K562 (cell line): ENCODE results near the gene CNPY3. TPM values are rescaled to one million over a fixed set of nuclear protein-coding genes. Genes with fewer than 3 reads are reported as not detected.

Experiments
- CREB3 ChIP-seq: fragments of 450-650 bp; conservative IDR thresholded peaks from 2 replicates; pipeline ENCODE4 v1.6.1; 2016; ENCODE audit warnings: missing genetic modification characterization, low read depth, mild to moderate bottlenecking, missing compliant biosample characterization, moderate library complexity
- ETV5 ChIP-seq: sonication (generic); formaldehyde crosslinking; IDR thresholded peaks from 2 replicates; pipeline ENCODE4 v1.4.0; 2020; ENCODE audit warnings: low read depth, mild to moderate bottlenecking, missing genetic modification reagents
- FOXA3 ChIP-seq, 2 experiments: fragments of 450-650 bp in 1 of 2; sonication (generic) in 1 of 2; formaldehyde crosslinking; IDR thresholded peaks in 1 of 2; conservative IDR thresholded peaks in 1 of 2; 2 replicates each; pipeline versions ENCODE4 v1.4.0 to v1.8.0; 2020 to 2022; ENCODE audit warnings: mild to moderate bottlenecking in 2 of 2, missing genetic modification reagents in 1 of 2
- GTF2B ChIP-seq: IDR thresholded peaks from 2 replicates; pipeline ENCODE4 v1.6.1; 2011; ENCODE audit not compliant: insufficient read length; ENCODE audit errors: extremely low read depth
- HDAC6 ChIP-seq: IDR thresholded peaks from 2 replicates; pipeline ENCODE4 v1.6.1; 2012; ENCODE audit warnings: low read depth, mild to moderate bottlenecking, control low read depth, inconsistent platforms, low read length, moderate library complexity
- HMG20A ChIP-seq: fragments of 450-650 bp; formaldehyde crosslinking; conservative IDR thresholded peaks from 2 replicates; pipeline ENCODE4 v1.4.0; 2020; ENCODE audit warnings: mild to moderate bottlenecking, mixed read lengths
- HNRNPH1 ChIP-seq: fragments of 200-400 bp; formaldehyde crosslinking; optimal IDR thresholded peaks from 2 replicates; pipeline ENCODE3; 2017; ENCODE audit warnings: low read depth, mild to moderate bottlenecking, low read length, moderate library complexity
- MBD2 ChIP-seq: sonication (generic); IDR thresholded peaks from 2 replicates; pipeline ENCODE4 v1.6.1; 2016; ENCODE audit warnings: low read depth, borderline replicate concordance
- MEF2D ChIP-seq: conservative IDR thresholded peaks from 2 replicates; pipeline ENCODE4 v1.6.1; 2016; ENCODE audit warnings: low read depth, missing genetic modification characterization, missing compliant biosample characterization
- MTA2 ChIP-seq: fragments of 450-650 bp; IDR thresholded peaks from 2 replicates; pipeline ENCODE4 v1.6.1; 2016; ENCODE audit warnings: low read depth
- MYBL2 ChIP-seq, 2 experiments: fragments of 450-650 bp in 1 of 2; sonication (generic) in 1 of 2; formaldehyde crosslinking in 1 of 2; IDR thresholded peaks; 2 replicates each; pipeline versions ENCODE4 v1.6.1 to v1.8.1; 2017 to 2022; ENCODE audit warnings: borderline replicate concordance in 1 of 2, inconsistent platforms in 1 of 2, low read depth in 1 of 2, mild to moderate bottlenecking in 1 of 2, missing genetic modification reagents in 1 of 2, moderate library complexity in 1 of 2
- NR4A1 ChIP-seq, 2 experiments: fragments of 250-450 bp in 1 of 2; fragments of 450-650 bp in 1 of 2; sonication (Bioruptor Pico) in 1 of 2; IDR thresholded peaks; 2 replicates each; pipeline versions ENCODE4 v1.4.0 to v1.6.1; 2016 to 2020; ENCODE audit warnings: mild to moderate bottlenecking in 2 of 2, missing compliant biosample characterization in 1 of 2, missing genetic modification characterization in 1 of 2, moderate library complexity in 1 of 2
- OTX1 ChIP-seq: fragments of 450-650 bp; formaldehyde crosslinking; IDR thresholded peaks from 2 replicates; pipeline ENCODE4 v1.4.0; 2022; ENCODE audit warnings: mild to moderate bottlenecking
- SLC30A9 ChIP-seq: fragments of 250-450 bp; sonication (Bioruptor Pico); IDR thresholded peaks from 2 replicates; pipeline ENCODE4 v1.8.0; 2022; ENCODE audit warnings: mild to moderate bottlenecking, moderate library complexity
- TAF7 ChIP-seq: fragments of 450-650 bp; IDR thresholded peaks from 2 replicates; pipeline ENCODE4 v1.6.1; 2016; ENCODE audit warnings: missing genetic modification characterization, missing compliant biosample characterization
- TCFL5 ChIP-seq: fragments of 250-450 bp; sonication (Bioruptor Pico); conservative IDR thresholded peaks from 2 replicates; pipeline ENCODE4 v1.6.1; 2021; ENCODE audit warnings: mild to moderate bottlenecking, moderate library complexity, matching md5 sums
- TGIF2 ChIP-seq: sonication (generic); formaldehyde crosslinking; IDR thresholded peaks from 2 replicates; pipeline ENCODE4 v1.8.1; 2022; ENCODE audit warnings: mild to moderate bottlenecking, missing genetic modification reagents, moderate library complexity
- ZBTB1 ChIP-seq: sonication (generic); formaldehyde crosslinking; IDR thresholded peaks from 2 replicates; pipeline ENCODE4 v1.8.1; 2023; ENCODE audit warnings: missing genetic modification reagents, low read depth, mild to moderate bottlenecking, borderline replicate concordance
- ZNF134 ChIP-seq: fragments of 250-450 bp; sonication (Bioruptor Pico); conservative IDR thresholded peaks from 2 replicates; pipeline ENCODE4 v1.4.0; 2020
- ZNF740 ChIP-seq, 3 experiments: fragments of 200-800 bp in 1 of 3; sonication (Bioruptor generic) in 1 of 3; sonication (generic) in 1 of 3; formaldehyde crosslinking in 1 of 3; IDR thresholded peaks; 2 replicates each; pipeline versions ENCODE4 v1.6.1 to v1.8.0; 2016 to 2022; ENCODE audit warnings: mild to moderate bottlenecking in 2 of 3, missing compliant biosample characterization in 2 of 3, missing genetic modification characterization in 2 of 3, missing genetic modification reagents in 1 of 3
- ZSCAN32 ChIP-seq: fragments of 450-650 bp; formaldehyde crosslinking; IDR thresholded peaks from 2 replicates; pipeline ENCODE4 v1.4.0; 2020; ENCODE audit warnings: mild to moderate bottlenecking, moderate library complexity
- polyA plus RNA-seq, 8 experiments: library from polyadenylated mRNA; depleted of rRNA in 4 of 8; stranded (reverse) in 5 of 8; unstranded in 3 of 8; fragments of >200 nt; fragmentation: Nextera tagmentation in 2 of 8; fragmentation: Illumina TruSeq in 1 of 8; extraction: Ambion mirVana in 2 of 8; extraction: Trizol in 1 of 8; gene quantifications; 2 replicates each; pipeline versions ENCODE4 v1.2.1 to v1.2.3, GENCODE V29; 2011 to 2014; ENCODE audit warnings: inconsistent platforms in 1 of 8, missing spikeins in 1 of 8
- total RNA-seq, 7 experiments: library from RNA; depleted of rRNA in 6 of 7; stranded (reverse); fragments of >200 nt in 6 of 7; fragmentation: Illumina TruSeq in 2 of 7; extraction: Trizol in 2 of 7; gene quantifications; 2 replicates each; pipeline versions ENCODE4 v1.2.1 to v1.2.3, GENCODE V29; 2011 to 2021; ENCODE audit warnings: low replicate concordance in 1 of 7

Gene CNPY3
- total and polyA plus RNA-seq, 9 of the 15 experiments (the other 6 are each of a cell fraction or from before 2014, with no cell fraction given): 2.4 to 37.4 (median 21.2) TPM

GRCh38 chr6:42952389-42952788, 23.1 kb downstream of the CNPY3 start (continued):
- TF ChIP-seq HNRNPH1 (no peak), MBD2 (no peak), CREB3 (tag) (0 out of 2 replicates have a peak, but pooled peaks have one; percentile 38), TCFL5 (CRISPR knock-in tag) (no peak), NR4A1 (CRISPR knock-in tag; IDR thresholded peaks at IDR 0.05) (no peak), NR4A1 (tag; IDR thresholded peaks at IDR 0.05) (0 out of 2 replicates have a peak, but pooled peaks have one; percentile 42), GTF2B (no peak), HMG20A (no peak), ZNF134 (CRISPR knock-in tag) (no peak), TGIF2 (CRISPR knock-in tag) (no peak), FOXA3 (CRISPR knock-in tag; conservative IDR thresholded peaks at IDR 0.05 in 1 of 2, IDR thresholded peaks at IDR 0.05 in 1 of 2) (no peak), HDAC6 (no peak), MEF2D (tag) (no peak), TAF7 (tag) (no peak), OTX1 (CRISPR knock-in tag) (no peak), ZNF740 (CRISPR knock-in tag; IDR thresholded peaks at IDR 0.05) (no peak), ZNF740 (tag; IDR thresholded peaks at IDR 0.05) (0 out of 4 replicates have a peak, but pooled peaks of 1 of the 2 experiments have one; percentile 45), MYBL2 (IDR thresholded peaks at IDR 0.05; ENCODE audit: low read depth) (no peak), MYBL2 (CRISPR knock-in tag; IDR thresholded peaks at IDR 0.05; ENCODE audit: borderline replicate concordance) (no peak), ZSCAN32 (CRISPR knock-in tag) (no peak), MTA2 (no peak), SLC30A9 (no peak), ETV5 (CRISPR knock-in tag) (no peak), ZBTB1 (CRISPR knock-in tag) (no peak)
